ENCODE data around the gene TTC12.

GRCh38 chr11:113313601-113314000 lies 782 bp upstream of the TTC12 start:
- TF ChIP-seq POLR2A (IDR thresholded peaks at IDR 0.05; ENCODE audit: low read depth, low read length), result no peak
- TF ChIP-seq POLR2AphosphoS5 (IDR thresholded peaks at IDR 0.05; ENCODE audit: low read depth, low read length), result no peak
- no peak for TF ChIP-seq TAF1 (IDR thresholded peaks at IDR 0.05; ENCODE audit: low read depth, low read length)
- TF ChIP-seq PAX5 (IDR thresholded peaks at IDR 0.05; ENCODE audit: insufficient read depth, low read length, severe bottlenecking), result no peak
- TF ChIP-seq SPI1 (IDR thresholded peaks at IDR 0.05; ENCODE audit: low read depth, low read length), result no peak
- TF ChIP-seq POU2F2 (IDR thresholded peaks at IDR 0.05; ENCODE audit: low read depth, low read length), result no peak

All from GM12891 (cell line).